HepG2 (cell line): Measurements from ENCODE around the gene COG5. TPM values are rescaled to one million over a fixed set of nuclear protein-coding genes. Genes with fewer than 3 reads are reported as not detected.
A peak's percentile ranks its signal among the peaks of the same experiment; 100 is the strongest.

Source experiments
- AGO1 ChIP-seq: fragments of 200-400 bp; formaldehyde crosslinking; IDR thresholded peaks from 2 replicates; pipeline ENCODE4 v1.6.1; 2017; ENCODE audit warnings: mild to moderate bottlenecking, low read depth, low read length, moderate library complexity; ENCODE audit not compliant: poor library complexity, severe bottlenecking
- HES4 ChIP-seq: sonication (generic); formaldehyde crosslinking; IDR thresholded peaks from 2 replicates; pipeline ENCODE4 v1.9.0; 2021; ENCODE audit warnings: mild to moderate bottlenecking, missing genetic modification reagents, borderline replicate concordance
- HHEX ChIP-seq: IDR thresholded peaks from 2 replicates; pipeline ENCODE4 v1.6.1; 2016; ENCODE audit warnings: control low read depth
- HMGA1 ChIP-seq: sonication (generic); formaldehyde crosslinking; conservative IDR thresholded peaks from 2 replicates; pipeline ENCODE4 v1.4.0; 2020; ENCODE audit warnings: missing genetic modification reagents
- HOXA7 ChIP-seq: sonication (generic); formaldehyde crosslinking; IDR thresholded peaks from 2 replicates; pipeline ENCODE4 v1.8.1; 2022; ENCODE audit warnings: mild to moderate bottlenecking, missing genetic modification reagents, moderate library complexity
- IKZF4 ChIP-seq: sonication (generic); formaldehyde crosslinking; IDR thresholded peaks from 2 replicates; pipeline ENCODE4 v1.5.1; 2020; ENCODE audit warnings: borderline replicate concordance, mild to moderate bottlenecking, low read depth, missing genetic modification reagents; ENCODE audit errors: not compliant biosample characterization
- KDM6A ChIP-seq: IDR thresholded peaks from 2 replicates; pipeline ENCODE4 v1.6.1; 2016; ENCODE audit warnings: low read depth
- MAFK ChIP-seq, 2 experiments: IDR thresholded peaks in 1 of 2; conservative IDR thresholded peaks in 1 of 2; 2 replicates each; pipeline ENCODE4 v1.6.1; 2011; ENCODE audit warnings: improper control_type of control experiment in 2 of 2, low read length in 2 of 2
- MTA1 ChIP-seq: sonication (generic); formaldehyde crosslinking; IDR thresholded peaks from 2 replicates; pipeline ENCODE4 v1.4.0; 2020; ENCODE audit warnings: missing genetic modification reagents, mild to moderate bottlenecking, borderline replicate concordance
- MTF1 ChIP-seq: sonication (generic); formaldehyde crosslinking; IDR thresholded peaks from 2 replicates; pipeline ENCODE4 v1.5.0; 2020; ENCODE audit warnings: missing genetic modification reagents
- NONO ChIP-seq, 2 experiments: fragments of 450-650 bp in 1 of 2; sonication (generic) in 1 of 2; formaldehyde crosslinking in 1 of 2; IDR thresholded peaks in 1 of 2; conservative IDR thresholded peaks in 1 of 2; 2 replicates each; pipeline versions ENCODE4 v1.6.1 to v1.8.0; 2017 to 2022; ENCODE audit warnings: mild to moderate bottlenecking in 1 of 2, missing genetic modification reagents in 1 of 2, moderate library complexity in 1 of 2
- NRL ChIP-seq: sonication (generic); formaldehyde crosslinking; IDR thresholded peaks from 2 replicates; pipeline ENCODE4 v1.5.0; 2020; ENCODE audit warnings: missing genetic modification reagents, mild to moderate bottlenecking, moderate library complexity, borderline replicate concordance
- RORA ChIP-seq: sonication (generic); formaldehyde crosslinking; IDR thresholded peaks from 2 replicates; pipeline ENCODE4 v1.5.0; 2020; ENCODE audit warnings: mild to moderate bottlenecking, missing genetic modification reagents, moderate library complexity
- TARDBP ChIP-seq: sonication (generic); formaldehyde crosslinking; IDR thresholded peaks from 2 replicates; pipeline ENCODE4 v1.8.0; 2022; ENCODE audit warnings: mild to moderate bottlenecking, missing genetic modification reagents
- ZBTB20 ChIP-seq: sonication (generic); formaldehyde crosslinking; IDR thresholded peaks from 2 replicates; pipeline ENCODE4 v1.8.1; 2023; ENCODE audit warnings: missing genetic modification reagents, low read depth, mild to moderate bottlenecking, borderline replicate concordance
- ZNF224 ChIP-seq: sonication (generic); formaldehyde crosslinking; IDR thresholded peaks from 2 replicates; pipeline ENCODE4 v1.5.0; 2020; ENCODE audit warnings: mild to moderate bottlenecking, missing genetic modification reagents
- ZNF3 ChIP-seq: IDR thresholded peaks from 2 replicates; pipeline ENCODE4 v1.7.0; 2017; ENCODE audit warnings: inconsistent platforms
- ZNF367 ChIP-seq: sonication (generic); formaldehyde crosslinking; IDR thresholded peaks from 2 replicates; pipeline ENCODE4 v1.4.0; 2020; ENCODE audit warnings: missing genetic modification reagents, borderline replicate concordance
- ZNF816 ChIP-seq: sonication (generic); formaldehyde crosslinking; IDR thresholded peaks from 2 replicates; pipeline ENCODE4 v1.8.0; 2022; ENCODE audit warnings: missing genetic modification reagents, mild to moderate bottlenecking, borderline replicate concordance
- polyA plus RNA-seq, 8 experiments: library from polyadenylated mRNA; depleted of rRNA in 3 of 8; stranded (reverse) in 7 of 8; unstranded in 1 of 8; fragments of >200 nt; fragmentation: Illumina TruSeq in 4 of 8; extraction: Trizol in 4 of 8; gene quantifications; 2 replicates each; pipeline versions ENCODE4 v1.2.1 to v1.2.3, GENCODE V29; 2011 to 2016; ENCODE audit warnings: low read depth in 4 of 8, missing spikeins in 1 of 8, mixed read lengths in 1 of 8; ENCODE audit not compliant: insufficient read depth in 1 of 8
- total RNA-seq, 5 experiments: library from RNA; depleted of rRNA; stranded (reverse); fragments of >200 nt; fragmentation: Illumina TruSeq; extraction: Trizol; gene quantifications; 2 replicates each; pipeline ENCODE4 v1.2.3, GENCODE V29; 2016; ENCODE audit warnings: low read depth in 1 of 5
- TF ChIP-seq, protein P1 (sequence below): sonication (generic); formaldehyde crosslinking; IDR thresholded peaks from 2 replicates; pipeline ENCODE4 v1.8.0; 2022; ENCODE audit warnings: missing genetic modification reagents, mild to moderate bottlenecking, borderline replicate concordance
- TF ChIP-seq, protein P2 (sequence below), 2 experiments: sonication (generic) in 1 of 2; formaldehyde crosslinking in 1 of 2; IDR thresholded peaks; 2 replicates each; pipeline versions ENCODE4 v1.4.0 to v1.6.1; 2018 to 2020; ENCODE audit warnings: missing genetic modification reagents in 2 of 2, borderline replicate concordance in 1 of 2, low read depth in 1 of 2, mild to moderate bottlenecking in 1 of 2, missing biosample characterization in 1 of 2
- TF ChIP-seq, protein P3 (sequence below): sonication (generic); formaldehyde crosslinking; conservative IDR thresholded peaks from 2 replicates; pipeline ENCODE4 v1.4.0; 2020; ENCODE audit warnings: mild to moderate bottlenecking, missing genetic modification reagents, moderate library complexity

Gene COG5
- total and polyA plus RNA-seq, 2 of the 13 experiments (the other 11 are each of a cell fraction or from before 2014, with no cell fraction given) = 20.4 to 31.3 TPM

DNA sequence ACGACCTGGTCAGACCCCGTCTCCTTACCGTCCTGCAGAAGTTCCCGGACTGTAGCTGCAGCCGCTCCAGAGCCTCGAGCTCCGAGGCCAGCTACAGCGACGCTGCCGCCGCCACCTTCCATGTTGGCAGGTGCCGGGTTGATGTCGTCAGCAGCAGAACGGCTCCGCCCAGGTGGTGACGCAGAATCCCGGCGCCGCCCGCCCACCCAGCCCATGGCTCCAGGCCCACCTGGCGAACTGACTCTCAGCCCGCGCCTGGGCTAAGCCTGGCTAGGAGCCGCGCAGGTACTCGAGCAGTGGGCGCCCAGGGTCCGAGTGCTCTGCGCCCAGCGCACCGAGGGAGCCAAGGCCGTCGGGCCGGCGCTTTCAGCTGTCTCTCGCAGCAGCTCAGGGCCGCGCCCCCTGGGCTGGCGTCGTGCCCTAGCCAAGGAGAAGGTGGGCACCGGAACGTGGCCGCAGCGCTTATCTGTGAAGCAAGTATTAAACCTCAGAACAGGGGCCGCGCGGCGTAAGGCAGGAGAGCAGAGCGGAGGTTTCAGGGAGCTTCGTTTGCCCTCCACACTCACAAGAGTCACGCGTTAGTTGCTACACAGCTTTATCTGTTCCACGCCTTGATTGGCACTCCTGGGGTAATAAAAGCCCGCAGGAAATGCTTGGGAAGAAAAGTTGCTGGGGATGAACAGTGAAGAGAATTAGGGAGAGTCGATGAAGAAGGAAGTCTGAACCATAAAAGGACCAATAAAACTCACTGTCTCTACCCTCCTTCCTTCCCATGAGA, at the start of gene COG5, which contains the start of gene DUS4L (continued):
- TF ChIP-seq AGO1 (peak; percentile 41), HES4 (CRISPR knock-in tag) (peak; percentile 66; the same call in 1 of the 2 replicates), ZNF367 (no peak), MAFK (conservative IDR thresholded peaks at IDR 0.05 in 1 of 2, IDR thresholded peaks at IDR 0.05 in 1 of 2; ENCODE audit: low read length in 2 of 2) (no peak), TARDBP (peak; percentile 84), HHEX (no peak), ZBTB20 (CRISPR knock-in tag) (peak; percentile 70; the same call in 1 of the 2 replicates), ZNF224 (CRISPR knock-in tag) (no peak), ZNF816 (CRISPR knock-in tag) (peak; percentile 49; the same call in 1 of the 2 replicates), NRL (CRISPR knock-in tag) (peak; percentile 79; the same call in 1 of the 2 replicates), MTA1 (peak; percentile 73; the same call in 1 of the 2 replicates), MTF1 (CRISPR knock-in tag) (peak; percentile 32; the same call in 1 of the 2 replicates), NONO (IDR thresholded peaks at IDR 0.05) (no peak), NONO (CRISPR knock-in tag; conservative IDR thresholded peaks at IDR 0.05) (peak; percentile 95), HOXA7 (CRISPR knock-in tag) (no peak), IKZF4 (CRISPR knock-in tag) (peak; percentile 94), HMGA1 (no peak), KDM6A (0 out of 2 replicates have a peak, but pooled peaks have one; percentile 11), ZNF3 (CRISPR knock-in tag) (no peak), RORA (no peak)
- TF ChIP-seq, protein P1, sequence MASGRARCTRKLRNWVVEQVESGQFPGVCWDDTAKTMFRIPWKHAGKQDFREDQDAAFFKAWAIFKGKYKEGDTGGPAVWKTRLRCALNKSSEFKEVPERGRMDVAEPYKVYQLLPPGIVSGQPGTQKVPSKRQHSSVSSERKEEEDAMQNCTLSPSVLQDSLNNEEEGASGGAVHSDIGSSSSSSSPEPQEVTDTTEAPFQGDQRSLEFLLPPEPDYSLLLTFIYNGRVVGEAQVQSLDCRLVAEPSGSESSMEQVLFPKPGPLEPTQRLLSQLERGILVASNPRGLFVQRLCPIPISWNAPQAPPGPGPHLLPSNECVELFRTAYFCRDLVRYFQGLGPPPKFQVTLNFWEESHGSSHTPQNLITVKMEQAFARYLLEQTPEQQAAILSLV (CRISPR knock-in tag) = peak; percentile 76; the same call in 1 of the 2 replicates
- TF ChIP-seq, protein P2, sequence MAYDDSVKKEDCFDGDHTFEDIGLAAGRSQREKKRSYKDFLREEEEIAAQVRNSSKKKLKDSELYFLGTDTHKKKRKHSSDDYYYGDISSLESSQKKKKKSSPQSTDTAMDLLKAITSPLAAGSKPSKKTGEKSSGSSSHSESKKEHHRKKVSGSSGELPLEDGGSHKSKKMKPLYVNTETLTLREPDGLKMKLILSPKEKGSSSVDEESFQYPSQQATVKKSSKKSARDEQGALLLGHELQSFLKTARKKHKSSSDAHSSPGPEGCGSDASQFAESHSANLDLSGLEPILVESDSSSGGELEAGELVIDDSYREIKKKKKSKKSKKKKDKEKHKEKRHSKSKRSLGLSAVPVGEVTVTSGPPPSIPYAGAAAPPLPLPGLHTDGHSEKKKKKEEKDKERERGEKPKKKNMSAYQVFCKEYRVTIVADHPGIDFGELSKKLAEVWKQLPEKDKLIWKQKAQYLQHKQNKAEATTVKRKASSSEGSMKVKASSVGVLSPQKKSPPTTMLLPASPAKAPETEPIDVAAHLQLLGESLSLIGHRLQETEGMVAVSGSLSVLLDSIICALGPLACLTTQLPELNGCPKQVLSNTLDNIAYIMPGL (CRISPR knock-in tag; IDR thresholded peaks at IDR 0.05; ENCODE audit: borderline replicate concordance in 1 of 2, low read depth in 1 of 2) = peak; percentile 78 to 92
- TF ChIP-seq, protein P3, sequence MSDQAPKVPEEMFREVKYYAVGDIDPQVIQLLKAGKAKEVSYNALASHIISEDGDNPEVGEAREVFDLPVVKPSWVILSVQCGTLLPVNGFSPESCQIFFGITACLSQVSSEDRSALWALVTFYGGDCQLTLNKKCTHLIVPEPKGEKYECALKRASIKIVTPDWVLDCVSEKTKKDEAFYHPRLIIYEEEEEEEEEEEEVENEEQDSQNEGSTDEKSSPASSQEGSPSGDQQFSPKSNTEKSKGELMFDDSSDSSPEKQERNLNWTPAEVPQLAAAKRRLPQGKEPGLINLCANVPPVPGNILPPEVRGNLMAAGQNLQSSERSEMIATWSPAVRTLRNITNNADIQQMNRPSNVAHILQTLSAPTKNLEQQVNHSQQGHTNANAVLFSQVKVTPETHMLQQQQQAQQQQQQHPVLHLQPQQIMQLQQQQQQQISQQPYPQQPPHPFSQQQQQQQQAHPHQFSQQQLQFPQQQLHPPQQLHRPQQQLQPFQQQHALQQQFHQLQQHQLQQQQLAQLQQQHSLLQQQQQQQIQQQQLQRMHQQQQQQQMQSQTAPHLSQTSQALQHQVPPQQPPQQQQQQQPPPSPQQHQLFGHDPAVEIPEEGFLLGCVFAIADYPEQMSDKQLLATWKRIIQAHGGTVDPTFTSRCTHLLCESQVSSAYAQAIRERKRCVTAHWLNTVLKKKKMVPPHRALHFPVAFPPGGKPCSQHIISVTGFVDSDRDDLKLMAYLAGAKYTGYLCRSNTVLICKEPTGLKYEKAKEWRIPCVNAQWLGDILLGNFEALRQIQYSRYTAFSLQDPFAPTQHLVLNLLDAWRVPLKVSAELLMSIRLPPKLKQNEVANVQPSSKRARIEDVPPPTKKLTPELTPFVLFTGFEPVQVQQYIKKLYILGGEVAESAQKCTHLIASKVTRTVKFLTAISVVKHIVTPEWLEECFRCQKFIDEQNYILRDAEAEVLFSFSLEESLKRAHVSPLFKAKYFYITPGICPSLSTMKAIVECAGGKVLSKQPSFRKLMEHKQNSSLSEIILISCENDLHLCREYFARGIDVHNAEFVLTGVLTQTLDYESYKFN (CRISPR knock-in tag) = peak; percentile 19; the same call in 1 of the 2 replicates
